GM21515 (cell line): ENCODE data around the gene INSYN2B.
"Not testable (repeated sequence)": the region's sequence is repeated elsewhere in the genome, so short reads cannot be mapped to it uniquely, and the experiment has no call there.

ENCODE experiments used
- ATAC-seq: cut with Tn5 transposase; IDR thresholded peaks from one replicate; pipeline ENCODE4 v1.9.1; 2021; ENCODE audit not compliant: unreplicated experiment

Gene INSYN2B

GRCh38 chr5:169973056-169973455 is 7.2 kb downstream of the INSYN2B start:
- no peak for ATAC-seq

GRCh38 chr5:169971780-169972179 is 8.5 kb downstream of the INSYN2B start:
- no peak for ATAC-seq

GRCh38 chr5:169970911-169971765 is 9.2 kb downstream of the INSYN2B start:
- ATAC-seq, result no peak

GRCh38 chr5:169970339-169970738 is 10.0 kb downstream of the INSYN2B start:
- no peak for ATAC-seq

GRCh38 chr5:169964246-169964645 is 16.0 kb downstream of the INSYN2B start:
- ATAC-seq, result no peak

GRCh38 chr5:169960659-169961058 is 19.6 kb downstream of the INSYN2B start:
- ATAC-seq, result no peak

- no peak for ATAC-seq
These were observed 22.0 kb downstream of the INSYN2B start for GRCh38 chr5:169958278-169958677.

- ATAC-seq, result no peak
These were observed 23.5 kb downstream of the INSYN2B start for GRCh38 chr5:169956756-169957155.

GRCh38 chr5:169956126-169956525 is 24.2 kb downstream of the INSYN2B start:
- no peak for ATAC-seq

GRCh38 chr5:169954786-169955185 is 25.5 kb downstream of the INSYN2B start:
- ATAC-seq, result no peak

GRCh38 chr5:169953196-169953595 is 27.1 kb downstream of the INSYN2B start:
- ATAC-seq, result not testable (repeated sequence)

GRCh38 chr5:169950333-169950732 is 30.0 kb downstream of the INSYN2B start:
- no peak for ATAC-seq

- ATAC-seq, result no peak
These were observed 33.5 kb downstream of the INSYN2B start for GRCh38 chr5:169946743-169947295.

GRCh38 chr5:169945831-169946261 is 34.4 kb downstream of the INSYN2B start:
- no peak for ATAC-seq

- ATAC-seq, result peak; percentile 54
These were observed 35.2 kb downstream of the INSYN2B start for GRCh38 chr5:169944922-169945680.

- no peak for ATAC-seq
These were observed 36.2 kb downstream of the INSYN2B start for GRCh38 chr5:169944115-169944514.

GRCh38 chr5:169943026-169943425 is 37.3 kb downstream of the INSYN2B start:
- no peak for ATAC-seq

- ATAC-seq, result no peak
These were observed 38.1 kb downstream of the INSYN2B start for GRCh38 chr5:169942181-169942580.

GRCh38 chr5:169941542-169941941 is 38.8 kb downstream of the INSYN2B start:
- no peak for ATAC-seq

GRCh38 chr5:169939731-169940130 is 40.6 kb downstream of the INSYN2B start:
- ATAC-seq, result no peak

GRCh38 chr5:169938439-169938838 is 41.9 kb downstream of the INSYN2B start:
- ATAC-seq, result no peak

GRCh38 chr5:169935762-169936161 is 44.5 kb downstream of the INSYN2B start:
- no peak for ATAC-seq
